Sigmoid colon (tissue), 4 donors: ENCODE data around the gene FAXDC2.

Source experiments
- CTCF ChIP-seq, 4 experiments: fragments of 450-650 bp in 3 of 4; fragments of 200-600 bp in 1 of 4; IDR thresholded peaks; one replicate each; pipeline ENCODE4 v1.5.1; 2016 to 2019; ENCODE audit warnings: antibody characterized with exemption in 4 of 4, mild to moderate bottlenecking in 3 of 4, moderate library complexity in 2 of 4
- POLR2AphosphoS5 ChIP-seq, 4 donors: sonication (generic); formaldehyde crosslinking; IDR thresholded peaks; one replicate each; pipeline ENCODE4 v1.6.1; 2017; ENCODE audit warnings: antibody characterized with exemption in 4 of 4

- TF ChIP-seq CTCF (IDR thresholded peaks at IDR 0.05) (no peak), POLR2AphosphoS5 (IDR thresholded peaks at IDR 0.05) (no peak)
These were observed 37.2 kb downstream of the FAXDC2 start for GRCh38 chr5:154813158-154813557.
